Measurements from ENCODE around the gene NFASC. TPM values are rescaled to one million over a fixed set of nuclear protein-coding genes. Genes with fewer than 3 reads are reported as not detected.

The NFASC gene
- 1.8 TPM for polyA plus RNA-seq (ENCODE audit: insufficient read length)

DNA sequence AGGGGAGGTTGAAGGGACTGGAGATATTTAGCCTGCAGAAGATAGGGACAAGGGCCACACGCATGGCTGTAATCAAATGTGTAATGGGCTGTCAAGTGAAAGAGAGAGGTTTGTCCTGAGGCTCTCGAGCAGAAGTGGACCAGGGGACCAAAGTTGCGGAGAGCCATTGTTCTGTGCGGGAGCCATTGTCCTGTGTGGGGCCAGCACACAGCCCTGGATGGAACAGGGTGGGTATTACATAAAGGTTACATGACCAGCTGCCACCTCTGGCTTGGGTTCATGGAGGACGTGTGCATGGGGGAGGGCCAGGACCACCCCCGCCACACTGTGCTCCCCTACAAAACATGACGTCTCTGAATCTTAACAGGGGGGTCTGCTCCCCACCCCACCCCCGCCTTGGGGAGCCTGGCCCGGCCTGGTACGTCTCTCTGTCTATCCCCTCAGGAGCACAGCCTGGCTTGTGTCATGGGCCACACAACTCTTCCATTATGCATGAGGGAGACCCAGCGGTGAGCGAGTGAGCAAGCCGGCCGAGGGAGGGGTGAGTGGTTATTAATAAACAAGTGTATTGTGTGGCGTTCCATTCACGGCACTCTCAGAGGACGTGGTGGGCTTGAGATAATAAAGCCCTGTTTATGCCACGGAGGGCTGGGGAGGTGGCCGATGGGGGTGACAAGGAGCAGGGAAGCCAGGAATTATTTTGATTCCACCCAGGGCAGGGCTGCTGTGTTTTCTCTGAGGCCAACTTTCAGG, at the start of gene NFASC:
NFASC (plus strand) TSS at position 703 of the 753 bp plus-strand sequence. CDS start 73,454 bp downstream, outside the sequence.
- no peak for DNase-seq

DNA sequence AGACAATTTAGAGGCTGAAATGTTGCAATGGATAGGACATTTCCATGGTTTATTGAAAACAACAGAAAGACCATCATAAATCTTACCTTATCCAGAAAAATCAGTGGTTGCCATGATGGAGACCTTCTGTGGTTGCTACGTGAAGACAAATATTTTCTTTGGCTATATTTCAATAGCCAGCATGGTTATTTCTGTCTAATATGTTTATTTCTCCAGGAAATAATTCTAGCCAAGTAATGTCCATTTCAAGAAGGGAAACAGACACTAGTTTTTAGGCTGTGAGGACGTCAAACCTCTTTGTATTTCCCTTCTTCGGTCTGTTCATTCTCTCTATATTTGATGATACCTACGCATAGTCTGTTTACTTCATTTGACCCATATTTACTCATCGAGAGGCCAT, 49.2 kb upstream of the NFASC start:
- DNase-seq: no peak

DNA sequence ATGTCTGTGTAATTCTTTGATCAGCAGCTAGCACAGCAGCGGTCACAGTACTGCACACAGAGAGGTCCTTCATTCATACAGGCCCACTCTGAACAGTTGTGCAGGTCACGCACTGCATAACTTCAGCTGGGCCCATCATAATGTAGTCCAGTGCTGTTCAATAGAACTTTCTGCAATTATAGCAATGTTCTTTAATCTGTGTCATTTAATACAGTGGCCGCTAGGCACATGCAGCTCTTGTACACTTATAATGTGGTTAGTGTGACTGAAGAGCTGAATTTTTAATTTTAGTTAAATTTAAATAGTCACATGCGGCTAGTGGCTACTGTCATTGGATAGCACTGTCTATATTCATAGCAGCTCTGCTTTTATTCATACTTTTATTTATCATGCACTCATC, 48.7 kb upstream of the NFASC start:
- no peak for DNase-seq

DNA sequence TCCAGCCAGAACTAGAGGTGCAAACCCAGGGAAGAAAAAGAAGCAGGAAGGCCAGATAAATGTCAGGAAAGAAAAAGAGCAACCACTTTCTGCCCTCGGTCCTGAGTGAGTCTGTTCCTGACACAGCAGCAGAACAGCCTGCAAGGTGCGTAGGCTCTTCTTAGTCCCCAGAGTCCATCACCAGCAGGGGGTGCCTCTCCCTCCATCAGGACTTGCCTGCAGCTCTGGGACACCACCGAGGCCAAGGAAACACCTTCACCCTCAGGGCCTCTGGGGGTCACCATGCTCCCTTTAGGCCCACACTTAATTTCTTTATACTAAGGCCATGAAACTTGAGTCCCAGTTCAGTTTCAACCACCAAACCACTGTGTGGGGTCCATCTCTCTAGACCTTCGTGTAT, 43.7 kb upstream of the NFASC start:
- no peak for DNase-seq

DNA sequence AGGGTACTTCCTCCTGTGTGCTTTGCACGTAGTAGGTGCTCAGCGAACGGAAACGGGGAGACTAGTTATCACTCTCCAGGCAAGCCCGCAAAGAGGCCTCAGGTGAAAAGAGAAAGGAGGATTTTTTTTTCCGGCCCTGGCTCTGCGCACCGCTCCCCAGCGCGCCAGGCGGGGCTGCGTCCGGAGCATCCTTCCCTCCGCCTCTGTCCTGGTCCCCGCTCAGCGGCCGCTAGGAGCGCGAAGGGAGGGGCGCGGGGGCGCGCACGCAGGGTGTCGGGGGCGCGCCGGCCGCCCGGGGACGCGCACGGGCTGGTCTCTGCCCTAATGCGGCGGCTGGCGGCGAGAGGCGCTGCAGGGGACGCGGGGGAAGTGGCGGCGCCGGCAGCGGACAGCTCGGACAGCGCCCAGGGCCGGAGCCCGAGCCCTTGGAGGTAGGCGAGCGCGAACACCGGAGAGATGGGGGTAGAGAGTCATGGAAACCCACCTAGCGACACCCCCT, 42.3 kb upstream of the NFASC start:
- DNase-seq: peak; percentile 38

DNA sequence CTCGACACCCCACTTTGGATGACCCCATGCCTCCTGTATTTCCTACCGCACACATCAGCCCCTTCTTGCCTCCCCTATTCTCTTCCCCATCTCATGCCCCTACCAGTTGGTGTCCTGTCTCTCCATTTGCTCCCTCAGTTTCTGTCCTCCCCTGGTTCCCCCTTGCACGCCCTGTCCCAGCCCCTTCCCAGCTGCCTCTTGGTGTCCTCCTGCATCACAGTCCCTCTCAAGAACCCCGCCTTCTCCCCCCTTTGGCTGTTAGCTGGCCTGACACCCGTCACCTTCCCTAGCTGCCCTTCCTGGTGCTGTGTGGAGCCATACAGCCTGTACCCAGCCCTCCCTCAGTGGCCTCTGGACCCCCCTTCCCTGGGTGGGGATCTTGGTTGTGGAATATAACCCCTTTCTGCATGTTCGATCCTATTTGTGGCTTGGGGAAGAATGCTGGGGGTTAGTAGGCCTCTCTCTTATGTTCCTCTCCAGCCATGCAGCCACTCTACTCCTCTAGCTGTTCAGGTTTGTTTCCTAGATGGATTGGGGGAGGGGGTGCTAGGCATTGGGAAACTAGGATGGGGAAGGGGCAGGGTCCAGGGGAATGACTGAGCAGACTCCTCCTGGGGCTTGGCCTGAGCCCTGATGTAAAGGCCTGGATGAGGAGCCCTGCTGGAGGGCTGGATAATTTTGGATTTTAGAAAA, 41.4 kb upstream of the NFASC start:
- no peak for DNase-seq

DNA sequence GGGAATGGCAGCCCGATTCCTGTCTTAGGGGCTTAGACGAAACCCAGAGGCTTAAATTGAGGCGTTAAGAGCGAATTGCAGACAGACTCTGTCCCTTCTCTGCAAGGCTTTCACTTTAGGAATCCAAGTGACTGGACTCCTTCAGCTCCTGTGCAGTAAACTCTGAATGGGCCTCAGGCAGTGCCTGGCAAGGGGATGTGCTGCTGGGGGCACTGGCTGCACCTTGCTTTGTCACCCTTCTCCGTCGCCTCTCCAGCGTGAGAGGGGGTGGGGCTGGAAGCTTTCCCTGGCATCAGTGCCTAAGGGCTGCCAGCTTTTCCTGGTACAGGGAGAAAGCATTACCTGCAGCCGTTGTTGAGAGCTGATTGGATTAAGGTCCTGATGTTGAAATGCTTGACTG, 39.9 kb upstream of the NFASC start:
- DNase-seq: no peak

DNA sequence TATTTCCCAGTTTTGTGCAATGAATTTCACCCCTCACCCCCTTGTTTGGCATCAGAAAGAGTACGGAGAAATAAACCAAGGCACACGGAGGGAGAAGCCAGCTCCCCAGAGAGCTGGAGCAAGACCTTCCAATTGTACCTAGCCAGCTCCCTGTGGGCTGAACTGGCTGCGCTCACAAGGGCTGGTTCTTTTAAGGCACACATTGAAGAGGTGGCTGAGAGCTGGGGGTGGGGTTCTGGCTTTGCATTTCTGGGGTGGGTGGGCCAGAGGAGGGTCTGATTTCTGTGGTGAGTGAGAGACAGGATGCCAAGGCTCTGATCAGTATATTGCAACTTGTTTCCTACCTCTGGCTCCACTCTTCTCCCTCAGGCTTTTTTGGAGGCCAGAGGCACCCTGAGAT, 39.5 kb upstream of the NFASC start:
- DNase-seq: no peak

DNA sequence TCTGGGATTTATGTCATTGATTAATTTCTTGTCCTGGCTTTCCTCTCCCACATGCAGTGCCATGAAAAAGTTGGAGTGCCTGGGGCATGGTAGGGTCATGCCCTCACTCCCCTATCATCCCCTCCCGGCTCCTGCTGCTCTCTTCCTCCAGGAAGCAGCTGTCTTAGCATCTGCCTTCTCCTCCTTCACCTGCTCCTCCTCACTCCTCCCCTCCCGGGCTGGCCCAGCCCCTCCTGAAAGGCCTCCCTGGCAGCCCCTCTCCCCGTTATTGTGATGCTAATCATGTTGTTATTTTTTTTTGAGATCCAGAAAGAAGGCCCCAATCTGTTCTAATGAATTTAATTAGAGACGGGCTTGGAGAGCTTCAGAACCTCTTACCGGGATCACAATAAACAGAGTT, 36.3 kb upstream of the NFASC start:
- no peak for DNase-seq

DNA sequence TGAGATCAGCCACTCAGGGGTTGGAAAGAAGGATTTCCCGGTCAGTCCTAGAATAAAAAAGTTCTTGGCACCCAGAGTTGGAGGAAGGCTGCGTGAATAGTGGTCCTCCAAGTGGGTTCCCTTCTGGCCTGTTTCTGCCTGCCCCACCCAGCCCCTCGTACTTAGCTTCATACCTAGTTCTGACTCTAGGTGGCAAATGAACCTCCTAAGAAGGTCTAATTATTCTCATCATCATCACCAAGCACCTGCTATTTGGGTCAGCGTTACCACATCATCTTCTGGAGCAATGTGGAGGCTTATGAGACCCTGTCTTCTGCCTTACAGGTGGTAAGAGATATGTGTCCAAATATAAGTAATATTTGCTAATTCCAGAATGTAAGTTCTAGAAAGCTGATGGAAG, 35.9 kb upstream of the NFASC start:
- DNase-seq: no peak

DNA sequence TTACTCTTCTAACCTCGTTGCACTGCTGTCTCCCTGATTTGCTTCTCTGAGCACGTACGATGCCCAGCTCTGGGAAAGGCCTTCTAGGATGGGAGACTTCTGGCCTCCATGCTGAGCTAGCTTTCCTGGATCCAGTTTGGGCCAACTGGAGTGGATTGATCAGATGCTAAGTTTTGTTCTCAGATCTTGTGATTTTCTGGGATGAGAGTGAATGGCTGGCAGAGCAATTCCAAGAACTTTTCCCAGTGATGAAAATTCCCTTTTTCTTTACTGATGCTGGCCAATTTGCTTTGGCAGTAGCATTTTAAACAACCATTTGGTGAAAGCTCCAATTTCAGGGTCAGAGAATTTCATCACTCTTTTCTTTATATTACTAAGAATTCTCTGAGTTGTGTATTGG, 34.9 kb upstream of the NFASC start:
- no peak for DNase-seq

DNA sequence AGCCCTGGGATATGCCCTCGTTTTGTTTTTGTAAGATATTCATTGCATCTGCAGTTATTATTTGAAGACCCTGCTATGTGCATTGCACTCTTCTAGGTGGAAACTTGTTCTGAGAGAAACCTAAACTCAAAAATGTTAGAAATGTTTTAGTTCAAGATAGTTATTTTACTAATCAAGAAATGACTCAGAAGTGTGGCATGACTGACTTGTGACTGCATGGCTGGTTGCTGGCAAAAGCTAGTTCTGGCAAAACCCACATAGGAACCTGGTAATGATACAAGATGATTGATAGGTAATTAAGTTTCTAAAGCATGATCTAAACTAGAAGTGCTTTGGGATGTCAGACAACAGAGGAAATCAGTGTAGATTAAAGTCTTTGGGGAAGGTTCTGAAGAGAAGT, 33.8 kb upstream of the NFASC start:
- DNase-seq: no peak

DNA sequence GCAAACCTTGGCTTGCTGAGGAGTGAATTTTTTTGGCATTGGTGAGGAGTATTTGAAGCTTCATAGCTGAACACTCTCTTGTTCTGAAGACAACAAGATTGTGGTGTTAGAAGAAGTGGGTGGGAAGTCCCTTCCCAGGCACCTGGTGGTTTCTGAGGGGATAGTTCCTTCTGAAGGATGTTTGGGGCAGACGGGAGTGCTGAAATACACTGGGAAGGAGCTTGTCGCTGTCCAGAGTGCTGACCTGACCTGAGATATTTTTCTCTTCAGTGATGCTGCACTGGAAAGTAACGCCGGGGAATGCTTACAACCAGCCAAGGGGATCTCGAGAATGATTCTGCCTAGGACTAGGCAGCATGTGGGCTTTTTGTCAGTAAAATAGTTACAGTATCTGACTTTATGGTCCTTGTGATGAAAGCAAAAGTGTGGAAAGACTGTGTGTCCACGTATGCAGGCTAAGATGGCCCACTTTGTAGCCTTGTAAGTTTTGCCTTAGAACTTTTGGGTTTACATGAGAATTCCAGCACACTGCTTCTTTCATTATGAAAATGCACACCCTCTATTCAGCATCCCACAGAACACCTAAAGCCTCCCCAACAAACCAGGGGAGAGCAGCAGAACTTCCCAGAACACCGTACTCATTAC, 33.1 kb upstream of the NFASC start:
- DNase-seq: peak; percentile 55

DNA sequence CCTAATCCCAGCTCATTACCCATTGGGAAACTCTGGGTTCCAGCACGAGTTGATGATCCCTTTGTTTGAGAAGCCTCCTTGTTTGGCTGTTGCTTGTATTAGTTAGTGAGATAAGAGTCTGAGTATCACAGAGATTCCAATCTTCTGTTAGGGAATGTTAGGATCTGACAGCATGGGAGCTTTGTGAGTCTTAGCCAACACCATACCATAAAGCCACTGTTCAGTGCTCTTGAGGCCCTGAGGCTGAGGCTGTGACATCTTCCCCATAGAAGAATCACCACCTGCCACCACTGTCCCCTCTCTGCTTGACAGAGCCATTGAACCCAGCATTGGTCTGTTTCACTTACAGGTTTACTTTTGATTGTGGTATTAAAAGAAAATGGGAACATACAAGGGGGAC, 29.3 kb upstream of the NFASC start:
- DNase-seq: no peak

DNA sequence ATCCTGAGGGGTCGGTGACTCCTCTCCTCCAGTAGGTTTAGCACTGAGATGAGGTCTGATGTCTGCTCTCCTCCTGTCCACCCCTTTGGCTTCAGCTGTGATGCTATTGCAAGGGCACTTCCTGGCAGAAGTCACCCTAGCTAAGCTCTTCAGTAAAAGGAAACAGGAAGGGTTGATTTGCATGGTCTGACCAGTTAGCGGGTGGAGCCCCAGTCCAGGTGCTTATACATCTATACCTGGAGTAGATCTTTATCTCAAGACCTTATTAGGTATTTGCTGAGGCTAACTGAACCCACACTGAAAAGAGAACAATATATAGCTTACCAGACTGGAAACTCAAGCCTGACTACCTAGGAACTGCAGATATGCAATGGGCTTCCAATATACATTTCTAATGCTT, 28.9 kb upstream of the NFASC start:
- no peak for DNase-seq

DNA sequence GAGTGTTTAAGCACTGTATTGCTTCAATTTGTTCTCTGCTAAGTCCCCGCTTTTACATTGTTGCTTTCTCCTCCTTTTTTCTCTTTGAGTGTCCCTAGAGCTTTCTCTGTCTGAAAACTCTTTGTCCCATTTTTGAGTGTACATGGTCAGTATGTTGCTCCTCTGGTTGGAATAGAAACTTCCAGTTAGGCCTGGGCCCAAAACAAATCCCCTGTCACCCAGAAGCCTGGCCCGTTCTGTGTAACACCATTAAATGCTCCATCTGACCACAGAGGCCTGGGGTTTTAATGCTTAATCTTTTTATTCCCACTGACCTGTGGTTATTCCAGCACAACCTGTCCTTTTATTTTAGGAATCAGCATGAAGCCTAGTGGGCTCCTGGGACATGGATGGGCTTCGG, 28.3 kb upstream of the NFASC start:
- DNase-seq: no peak

DNA sequence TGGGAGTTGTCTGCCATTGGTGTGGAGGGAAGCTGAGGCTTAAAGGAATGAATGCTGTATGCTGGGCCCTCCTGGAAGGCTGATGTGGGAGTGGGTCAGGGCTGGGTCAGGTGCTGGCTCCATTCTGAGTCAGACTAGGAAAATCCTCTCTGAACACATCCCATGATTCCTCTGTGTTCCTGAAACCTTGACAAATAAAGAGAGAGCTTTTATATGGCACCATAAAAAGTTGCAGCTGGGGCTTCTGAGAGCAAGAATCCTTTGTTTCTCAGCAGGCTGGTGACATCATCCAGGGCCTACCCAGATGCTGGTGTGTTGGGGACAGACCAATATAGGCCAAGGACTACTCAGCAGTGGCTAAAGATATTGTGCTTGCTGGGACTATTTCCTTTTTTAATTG, 27.8 kb upstream of the NFASC start:
- no peak for DNase-seq

DNA sequence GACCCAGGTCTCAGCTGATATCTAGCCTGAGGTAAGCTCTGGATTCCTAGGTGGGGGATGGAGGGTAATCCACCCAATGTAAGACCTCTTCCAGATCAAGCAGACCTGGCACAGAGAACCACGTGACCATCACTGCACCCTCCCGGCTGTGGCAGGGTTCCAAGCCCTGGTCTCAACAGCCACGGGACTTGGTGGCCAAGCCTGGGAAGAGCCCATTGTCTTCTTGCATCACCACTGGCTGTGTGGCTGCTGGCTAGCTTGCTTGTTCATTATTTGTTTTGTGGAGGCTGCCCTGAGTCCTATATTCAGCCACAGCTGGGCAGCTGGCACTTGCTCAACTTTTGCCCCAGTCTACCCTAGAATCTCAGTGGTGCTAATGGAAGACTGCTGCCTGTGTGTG, 24.1 kb upstream of the NFASC start:
- DNase-seq: no peak

DNA sequence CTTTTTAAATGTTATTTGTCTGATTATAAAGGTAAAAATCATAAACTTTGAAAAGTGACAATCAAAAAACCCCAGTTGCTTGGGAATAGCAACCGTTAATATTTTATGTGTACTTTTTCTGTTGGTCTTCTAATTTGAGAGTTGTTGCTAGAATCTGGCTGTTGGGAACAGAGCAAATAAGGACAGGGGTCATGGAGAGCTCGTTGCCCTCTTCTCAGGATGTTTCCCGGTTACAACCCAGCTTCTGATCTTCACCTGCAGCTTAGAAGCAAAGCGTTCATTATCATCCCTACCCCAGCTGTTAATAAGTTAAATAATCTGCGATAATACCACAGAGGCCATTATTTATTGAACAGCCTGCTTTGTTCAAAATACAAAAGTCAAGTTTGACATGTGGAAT, 22.1 kb upstream of the NFASC start:
- no peak for DNase-seq

DNA sequence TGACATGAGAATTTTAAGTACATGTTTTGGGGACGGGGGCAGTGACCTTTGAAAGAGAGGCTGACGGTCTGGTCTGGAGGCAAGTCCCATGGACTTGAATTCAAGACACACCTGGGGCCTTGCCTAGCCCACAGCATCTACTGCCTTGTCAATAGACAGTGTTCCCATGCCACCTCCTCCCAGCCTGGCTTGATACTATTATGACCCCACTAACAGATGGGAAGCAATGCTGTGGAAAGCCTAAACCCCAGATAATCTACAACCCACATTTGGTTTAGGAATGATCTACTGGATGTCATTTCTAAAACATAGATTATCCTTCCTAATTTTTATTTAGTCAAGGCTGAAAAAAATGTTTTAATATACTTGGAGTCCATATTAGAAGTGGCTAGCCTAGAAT, 17.8 kb upstream of the NFASC start:
- DNase-seq: no peak

DNA sequence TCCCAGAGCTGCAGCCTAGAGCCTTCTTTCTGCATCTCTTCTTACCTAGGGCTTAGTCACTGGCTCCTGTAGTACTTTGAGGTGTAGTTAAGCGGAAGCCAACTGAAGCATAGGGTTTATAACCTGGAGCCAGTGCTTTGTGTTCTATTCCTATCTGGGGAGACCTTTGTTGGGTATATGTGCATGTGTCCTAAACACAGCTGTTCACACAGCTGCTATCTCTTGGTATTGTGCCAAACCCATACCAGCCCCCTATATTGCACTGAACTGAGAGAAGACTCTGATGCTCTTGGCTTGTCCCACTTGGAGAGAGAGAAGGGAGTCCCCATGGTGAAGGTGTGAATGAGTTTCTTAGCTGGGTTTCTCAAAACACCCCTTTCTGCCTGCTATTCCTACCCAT, 17.2 kb upstream of the NFASC start:
- DNase-seq: no peak

DNA sequence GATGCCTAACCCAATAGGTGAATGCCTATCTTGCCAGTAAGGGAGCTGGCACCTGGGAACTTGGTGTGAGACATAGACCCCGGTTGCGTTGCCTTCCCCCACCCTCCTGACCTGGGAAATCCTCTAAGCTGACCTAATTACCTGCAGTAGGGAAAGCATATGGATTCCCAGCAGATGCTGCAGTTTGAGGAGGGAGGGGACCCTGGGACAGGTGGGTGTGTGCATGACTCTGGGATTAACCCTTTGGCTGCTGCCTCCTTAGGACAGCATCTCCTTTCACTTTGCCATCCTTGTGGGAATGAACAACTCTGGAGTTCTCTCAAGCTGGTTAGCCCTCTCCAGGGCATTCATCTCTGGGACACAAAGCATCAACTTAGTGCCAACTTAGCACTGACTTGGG, 16.4 kb upstream of the NFASC start:
- no peak for DNase-seq

DNA sequence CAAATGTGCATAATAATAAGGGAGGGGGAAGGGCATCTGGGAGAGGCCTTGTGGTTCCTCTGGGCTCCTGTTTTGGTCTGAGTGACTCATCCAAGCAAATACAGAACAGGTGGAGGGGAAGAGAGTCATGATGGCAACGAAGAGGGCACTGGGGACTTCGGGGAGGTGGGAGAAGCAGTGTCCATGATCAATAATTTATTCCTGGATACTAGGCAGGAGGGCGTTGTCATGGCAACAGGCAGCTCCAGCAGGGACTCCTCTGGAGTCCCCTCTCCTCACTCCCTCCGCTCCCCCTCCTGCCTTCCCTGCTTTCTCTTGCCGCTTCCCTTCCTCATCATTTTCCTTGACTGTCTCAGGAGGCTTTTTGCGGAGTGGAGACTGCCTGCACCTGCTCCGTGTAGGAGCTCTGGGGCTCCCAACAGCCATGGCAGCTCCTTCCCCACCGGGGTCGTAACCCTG, 12.3 kb upstream of the NFASC start:
- DNase-seq: no peak

DNA sequence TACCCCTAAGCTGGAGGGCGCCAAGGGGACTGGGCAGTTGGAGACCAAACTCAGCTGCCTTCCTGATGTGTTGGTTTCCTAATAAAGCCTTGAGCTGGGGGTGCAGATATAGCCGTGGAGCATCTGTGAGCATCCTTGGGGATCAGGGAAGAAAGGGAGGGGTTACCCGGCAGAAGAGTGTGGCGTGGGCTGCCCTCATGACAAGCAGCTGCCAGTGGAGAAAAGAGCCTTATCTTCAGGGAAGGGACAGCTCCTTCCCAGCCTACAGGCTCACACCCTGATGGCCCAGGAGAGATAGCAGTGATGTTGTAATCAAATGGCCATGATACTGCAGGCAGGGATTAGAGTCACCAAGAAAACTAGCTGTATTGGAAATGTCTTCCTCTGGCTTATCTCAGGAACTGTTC, 10.8 kb upstream of the NFASC start:
- DNase-seq: no peak

All from hindlimb muscle (tissue), 1 donor.